Fibroblast of lung (primary cell): ENCODE results near the gene COL19A1. TPM values are rescaled to one million over a fixed set of nuclear protein-coding genes. Genes with fewer than 3 reads are reported as not detected.

Experiments
- DNase-seq, 2 donors: peaks; one replicate each; pipeline versions ENCODE4 v3.0.0 to v3.0.0-alpha.2; 2010; ENCODE audit warnings: low read depth in 2 of 2
- H2AFZ ChIP-seq: 2 replicates; pipeline ENCODE4 v1.5.1; 2012; ENCODE audit warnings: low read length, control low read depth, inconsistent platforms
- H3K27ac ChIP-seq: 2 replicates; pipeline ENCODE4 v1.5.1; 2011; ENCODE audit warnings: low read length, control low read depth; ENCODE audit not compliant: insufficient read depth
- H3K27me3 ChIP-seq: 2 replicates; pipeline ENCODE4 v1.5.1; 2011; ENCODE audit warnings: mild to moderate bottlenecking, low read length; ENCODE audit not compliant: control insufficient read depth, insufficient read depth
- H3K36me3 ChIP-seq: 2 replicates; pipeline ENCODE4 v1.5.1; 2011; ENCODE audit warnings: low read length; ENCODE audit not compliant: control insufficient read depth, insufficient read depth
- H3K4me1 ChIP-seq: 2 replicates; pipeline ENCODE4 v1.5.1; 2011; ENCODE audit warnings: low read length; ENCODE audit not compliant: control insufficient read depth, insufficient read depth; ENCODE audit errors: extremely low read depth
- H3K4me2 ChIP-seq: 2 replicates; pipeline ENCODE4 v1.5.1; 2011; ENCODE audit warnings: low read length, control low read depth; ENCODE audit not compliant: insufficient read depth; ENCODE audit errors: extremely low read depth
- H3K4me3 ChIP-seq, 4 experiments: fragments of 200-600 bp in 1 of 4; sonication (generic) in 1 of 4; replicated peaks in 1 of 4; 2 replicates each; pipeline ENCODE4 v1.5.1; 2011 to 2016; ENCODE audit warnings: low read length in 4 of 4, low read depth in 3 of 4, mild to moderate bottlenecking in 3 of 4, control low read depth in 2 of 4, inconsistent platforms in 1 of 4, mixed read lengths in 1 of 4; ENCODE audit not compliant: insufficient read depth in 1 of 4; ENCODE audit errors: control extremely low read depth in 1 of 4
- H3K79me2 ChIP-seq: 2 replicates; pipeline ENCODE4 v1.5.1; 2012; ENCODE audit warnings: mild to moderate bottlenecking, low read length, inconsistent platforms; ENCODE audit not compliant: control insufficient read depth, insufficient read depth
- H3K9ac ChIP-seq: 2 replicates; pipeline ENCODE4 v1.5.1; 2011; ENCODE audit warnings: mild to moderate bottlenecking, low read length, control low read depth; ENCODE audit not compliant: insufficient read depth
- H3K9me3 ChIP-seq: 2 replicates; pipeline ENCODE4 v1.5.1; 2012; ENCODE audit warnings: low read depth, low read length; ENCODE audit not compliant: control insufficient read depth, insufficient read depth
- H4K20me1 ChIP-seq: 2 replicates; pipeline ENCODE4 v1.5.1; 2011; ENCODE audit warnings: low read length; ENCODE audit not compliant: control insufficient read depth, insufficient read depth; ENCODE audit errors: extremely low read depth
- EZH2 ChIP-seq: IDR thresholded peaks from 2 replicates; pipeline ENCODE4 v1.5.1; 2012; ENCODE audit warnings: low read length, control low read depth, mild to moderate bottlenecking; ENCODE audit errors: missing control alignments
- polyA plus RNA-seq, 2 donors: library from polyadenylated mRNA; depleted of rRNA in 1 of 2; stranded (reverse) in 1 of 2; unstranded in 1 of 2; fragments of >200 nt; gene quantifications; 2 replicates each; pipeline ENCODE4 v1.2.1, GENCODE V29; 2011 to 2012; ENCODE audit warnings: missing spikeins in 1 of 2
- total RNA-seq: library from RNA; depleted of rRNA; stranded (reverse); fragments of >200 nt; gene quantifications from 2 replicates; pipeline ENCODE4 v1.2.1, GENCODE V29; 2014
- TF ChIP-seq, protein P1 (sequence below), 2 donors: IDR thresholded peaks in 1 of 2; conservative IDR thresholded peaks in 1 of 2; 1 replicate in 1 of 2; 2 replicates in 1 of 2; pipeline ENCODE4 v1.5.1; 2011 to 2012; ENCODE audit warnings: low read length in 2 of 2, control low read depth in 1 of 2, inconsistent platforms in 1 of 2, low read depth in 1 of 2, mild to moderate bottlenecking in 1 of 2

Gene COL19A1
- total and polyA plus RNA-seq, 2 donors (not counting 1 experiment from before 2014, with no cell fraction given): 0.01 TPM; not detected in 1

DNA sequence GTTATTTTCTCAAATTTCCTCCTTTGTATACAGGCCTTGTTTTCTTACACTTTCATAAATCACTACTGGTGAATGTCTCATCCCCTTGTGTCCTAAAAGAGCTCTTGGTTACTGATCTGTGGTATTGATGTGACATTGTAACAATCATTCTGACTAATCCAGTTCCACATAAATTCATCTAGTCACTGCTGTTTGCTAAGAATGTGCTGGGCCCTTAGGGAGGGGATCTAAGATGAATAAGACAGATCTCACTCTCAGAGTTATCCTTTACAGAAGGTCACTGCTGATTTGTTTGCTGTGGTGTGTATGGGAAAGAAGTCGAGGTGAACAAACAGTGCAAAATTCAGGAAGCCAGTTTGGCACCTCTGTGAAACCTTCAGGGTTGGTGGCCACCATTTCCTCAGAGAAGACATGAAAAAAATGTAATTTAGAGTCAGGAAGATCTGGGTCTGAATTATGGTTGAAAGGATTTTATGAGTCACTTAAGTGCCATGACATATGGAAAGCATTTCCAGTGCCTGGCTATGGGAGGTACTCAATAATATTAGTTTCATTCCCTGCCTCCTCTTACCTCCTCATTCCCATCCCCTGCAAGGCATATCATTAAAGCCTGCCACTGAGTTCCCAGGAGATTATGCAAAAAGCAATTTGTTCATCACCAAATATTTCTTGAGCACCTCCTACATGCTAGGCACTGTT is 314.7 kb downstream of the COL19A1 start:
- H2AFZ ChIP-seq: no peak overlapping the region
- H3K4me1 ChIP-seq: no peaks in the 10 kb centered on the region
- H3K27me3 ChIP-seq: no peaks in the 10 kb centered on the region
- DNase-seq: no peak
- H3K79me2 ChIP-seq: no peaks in the 10 kb centered on the region
- no peak overlapping the region for H3K4me2 ChIP-seq
- no peak overlapping the region for H3K4me3 ChIP-seq
- H3K9me3 ChIP-seq: no peaks in the 10 kb centered on the region
- no peaks in the 10 kb centered on the region for H3K36me3 ChIP-seq
- H3K27ac ChIP-seq: no peak overlapping the region
- H4K20me1 ChIP-seq: no peaks in the 10 kb centered on the region
- TF ChIP-seq, protein P1, sequence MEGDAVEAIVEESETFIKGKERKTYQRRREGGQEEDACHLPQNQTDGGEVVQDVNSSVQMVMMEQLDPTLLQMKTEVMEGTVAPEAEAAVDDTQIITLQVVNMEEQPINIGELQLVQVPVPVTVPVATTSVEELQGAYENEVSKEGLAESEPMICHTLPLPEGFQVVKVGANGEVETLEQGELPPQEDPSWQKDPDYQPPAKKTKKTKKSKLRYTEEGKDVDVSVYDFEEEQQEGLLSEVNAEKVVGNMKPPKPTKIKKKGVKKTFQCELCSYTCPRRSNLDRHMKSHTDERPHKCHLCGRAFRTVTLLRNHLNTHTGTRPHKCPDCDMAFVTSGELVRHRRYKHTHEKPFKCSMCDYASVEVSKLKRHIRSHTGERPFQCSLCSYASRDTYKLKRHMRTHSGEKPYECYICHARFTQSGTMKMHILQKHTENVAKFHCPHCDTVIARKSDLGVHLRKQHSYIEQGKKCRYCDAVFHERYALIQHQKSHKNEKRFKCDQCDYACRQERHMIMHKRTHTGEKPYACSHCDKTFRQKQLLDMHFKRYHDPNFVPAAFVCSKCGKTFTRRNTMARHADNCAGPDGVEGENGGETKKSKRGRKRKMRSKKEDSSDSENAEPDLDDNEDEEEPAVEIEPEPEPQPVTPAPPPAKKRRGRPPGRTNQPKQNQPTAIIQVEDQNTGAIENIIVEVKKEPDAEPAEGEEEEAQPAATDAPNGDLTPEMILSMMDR (conservative IDR thresholded peaks at IDR 0.05 in 1 of 2, IDR thresholded peaks at IDR 0.05 in 1 of 2; ENCODE audit: low read depth in 1 of 2, low read length in 2 of 2): no peak
- no peak for TF ChIP-seq EZH2
- no peak overlapping the region for H3K9ac ChIP-seq

DNA sequence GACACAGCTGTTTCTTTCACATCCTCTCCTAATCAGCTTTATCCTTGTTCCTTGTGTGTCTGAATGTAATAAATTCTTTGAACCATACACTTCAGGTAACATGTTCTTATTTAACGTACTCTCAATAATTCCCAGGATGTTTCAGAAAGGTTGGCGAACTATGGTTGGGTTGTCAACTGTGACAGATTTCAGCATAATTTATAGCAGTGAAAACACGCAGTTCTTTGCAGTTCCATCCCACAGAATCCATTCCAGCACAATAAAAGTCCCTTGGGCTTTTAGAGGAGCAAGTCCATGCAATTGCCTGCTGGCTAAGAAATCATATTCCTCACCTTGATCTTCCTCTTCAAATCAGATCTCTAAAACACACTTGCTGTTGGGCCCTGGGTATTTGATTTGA is 317.2 kb downstream of the COL19A1 start:
- no peaks in the 10 kb centered on the region for H4K20me1 ChIP-seq
- H3K9me3 ChIP-seq: no peaks in the 10 kb centered on the region
- H3K4me1 ChIP-seq: no peaks in the 10 kb centered on the region
- H3K79me2 ChIP-seq: no peaks in the 10 kb centered on the region
- H3K4me2 ChIP-seq: no peak overlapping the region
- no peak for DNase-seq
- H2AFZ ChIP-seq: no peak overlapping the region
- H3K9ac ChIP-seq: no peak overlapping the region
- H3K36me3 ChIP-seq: no peaks in the 10 kb centered on the region
- no peak overlapping the region for H3K4me3 ChIP-seq
- no peak overlapping the region for H3K27ac ChIP-seq
- TF ChIP-seq EZH2: no peak
- TF ChIP-seq, protein P1 (conservative IDR thresholded peaks at IDR 0.05 in 1 of 2, IDR thresholded peaks at IDR 0.05 in 1 of 2; ENCODE audit: low read depth in 1 of 2, low read length in 2 of 2): no peak
- no peaks in the 10 kb centered on the region for H3K27me3 ChIP-seq

DNA sequence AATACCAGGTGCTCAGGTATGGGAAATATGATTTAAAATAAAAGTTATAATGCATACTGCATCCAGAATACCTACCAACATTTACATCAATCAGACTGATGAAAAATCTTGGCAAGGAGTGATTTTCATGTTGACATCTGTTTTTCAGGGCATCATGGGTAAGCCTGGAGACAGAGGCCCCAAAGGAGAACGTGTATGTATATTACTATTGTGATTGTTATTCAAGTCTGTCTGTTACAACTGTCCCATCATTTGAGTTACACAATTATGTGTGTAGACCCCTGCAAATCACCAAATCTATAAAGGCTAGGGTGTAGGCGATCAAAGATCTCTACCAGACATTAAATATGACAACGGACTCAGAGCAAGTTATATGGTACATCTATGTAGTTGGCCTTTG is 318.4 kb downstream of the COL19A1 start:
- no peak overlapping the region for H3K4me3 ChIP-seq
- no peaks in the 10 kb centered on the region for H3K27me3 ChIP-seq
- no peaks in the 10 kb centered on the region for H4K20me1 ChIP-seq
- H3K27ac ChIP-seq: no peak overlapping the region
- no peak overlapping the region for H2AFZ ChIP-seq
- H3K79me2 ChIP-seq: no peaks in the 10 kb centered on the region
- TF ChIP-seq EZH2: no peak
- TF ChIP-seq, protein P1 (conservative IDR thresholded peaks at IDR 0.05 in 1 of 2, IDR thresholded peaks at IDR 0.05 in 1 of 2; ENCODE audit: low read depth in 1 of 2, low read length in 2 of 2): no peak
- H3K4me1 ChIP-seq: no peaks in the 10 kb centered on the region
- DNase-seq: no peak
- no peak overlapping the region for H3K9ac ChIP-seq
- H3K9me3 ChIP-seq: no peaks in the 10 kb centered on the region
- H3K4me2 ChIP-seq: no peak overlapping the region
- H3K36me3 ChIP-seq: no peaks in the 10 kb centered on the region
